HEK293 (cell line): Measurements from ENCODE around the gene ADAMTS12.

Experiments used
- HOXC10 ChIP-seq: sonication (generic); formaldehyde crosslinking; IDR thresholded peaks from 2 replicates; pipeline ENCODE4 v1.8.1; 2023; ENCODE audit warnings: mild to moderate bottlenecking, missing genetic modification reagents
- YY2 ChIP-seq: fragments of 450-650 bp; formaldehyde crosslinking; IDR thresholded peaks from 2 replicates; pipeline ENCODE4 v1.5.1; 2016; ENCODE audit warnings: missing biosample characterization, missing genetic modification characterization
- ZBTB11 ChIP-seq: fragments of 450-650 bp; formaldehyde crosslinking; conservative IDR thresholded peaks from 2 replicates; pipeline ENCODE4 v1.5.1; 2016; ENCODE audit warnings: low read depth, missing biosample characterization, missing genetic modification characterization
- ZNF391 ChIP-seq: fragments of 450-650 bp; formaldehyde crosslinking; IDR thresholded peaks from 2 replicates; pipeline ENCODE4 v1.5.1; 2016; ENCODE audit warnings: low read depth, missing biosample characterization, missing genetic modification characterization, borderline replicate concordance
- ZNF544 ChIP-seq: fragments of 450-650 bp; formaldehyde crosslinking; IDR thresholded peaks from 2 replicates; pipeline ENCODE4 v1.5.0; 2017; ENCODE audit warnings: missing biosample characterization, missing genetic modification characterization
- ZNF76 ChIP-seq: fragments of 450-650 bp; formaldehyde crosslinking; IDR thresholded peaks from 2 replicates; pipeline ENCODE4; 2016; ENCODE audit warnings: low read depth, missing biosample characterization, missing genetic modification characterization, borderline replicate concordance
- ZNF777 ChIP-seq: fragments of 450-650 bp; formaldehyde crosslinking; IDR thresholded peaks from 2 replicates; pipeline ENCODE4 v1.5.1; 2017; ENCODE audit warnings: missing biosample characterization, missing genetic modification characterization, borderline replicate concordance
- TF ChIP-seq, protein P1 (sequence below): fragments of 450-650 bp; formaldehyde crosslinking; IDR thresholded peaks from 2 replicates; pipeline ENCODE4 v1.5.1; 2016; ENCODE audit warnings: missing biosample characterization, missing genetic modification characterization
- TF ChIP-seq, protein P2 (sequence below): fragments of 450-650 bp; formaldehyde crosslinking; IDR thresholded peaks from 2 replicates; pipeline ENCODE4 v1.5.1; 2016; ENCODE audit warnings: missing biosample characterization, missing genetic modification characterization
- TF ChIP-seq, protein P3 (sequence below): fragments of 450-650 bp; formaldehyde crosslinking; IDR thresholded peaks from 2 replicates; pipeline ENCODE4 v1.5.1; 2016; ENCODE audit warnings: missing biosample characterization, missing genetic modification characterization, borderline replicate concordance
- TF ChIP-seq, protein P4 (sequence below): fragments of 450-650 bp; formaldehyde crosslinking; IDR thresholded peaks from 2 replicates; pipeline ENCODE4 v1.5.1; 2016; ENCODE audit warnings: missing biosample characterization, missing genetic modification characterization
- TF ChIP-seq, protein P5 (sequence below): fragments of 450-650 bp; formaldehyde crosslinking; IDR thresholded peaks from 2 replicates; pipeline ENCODE4 v1.5.1; 2016; ENCODE audit warnings: missing biosample characterization, missing genetic modification characterization

GRCh38 chr5:33807771-33808170, 84.0 kb downstream of the ADAMTS12 start:
- TF ChIP-seq, protein P1, sequence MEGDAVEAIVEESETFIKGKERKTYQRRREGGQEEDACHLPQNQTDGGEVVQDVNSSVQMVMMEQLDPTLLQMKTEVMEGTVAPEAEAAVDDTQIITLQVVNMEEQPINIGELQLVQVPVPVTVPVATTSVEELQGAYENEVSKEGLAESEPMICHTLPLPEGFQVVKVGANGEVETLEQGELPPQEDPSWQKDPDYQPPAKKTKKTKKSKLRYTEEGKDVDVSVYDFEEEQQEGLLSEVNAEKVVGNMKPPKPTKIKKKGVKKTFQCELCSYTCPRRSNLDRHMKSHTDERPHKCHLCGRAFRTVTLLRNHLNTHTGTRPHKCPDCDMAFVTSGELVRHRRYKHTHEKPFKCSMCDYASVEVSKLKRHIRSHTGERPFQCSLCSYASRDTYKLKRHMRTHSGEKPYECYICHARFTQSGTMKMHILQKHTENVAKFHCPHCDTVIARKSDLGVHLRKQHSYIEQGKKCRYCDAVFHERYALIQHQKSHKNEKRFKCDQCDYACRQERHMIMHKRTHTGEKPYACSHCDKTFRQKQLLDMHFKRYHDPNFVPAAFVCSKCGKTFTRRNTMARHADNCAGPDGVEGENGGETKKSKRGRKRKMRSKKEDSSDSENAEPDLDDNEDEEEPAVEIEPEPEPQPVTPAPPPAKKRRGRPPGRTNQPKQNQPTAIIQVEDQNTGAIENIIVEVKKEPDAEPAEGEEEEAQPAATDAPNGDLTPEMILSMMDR: no peak
- TF ChIP-seq ZNF391 (tag by site-specific recombination) (no peak), ZNF76 (tag by site-specific recombination) (no peak), YY2 (tag by site-specific recombination) (no peak), ZNF544 (tag by site-specific recombination) (no peak), ZBTB11 (tag by site-specific recombination) (no peak), HOXC10 (no peak), ZNF777 (tag by site-specific recombination) (no peak)
- TF ChIP-seq, protein P2, sequence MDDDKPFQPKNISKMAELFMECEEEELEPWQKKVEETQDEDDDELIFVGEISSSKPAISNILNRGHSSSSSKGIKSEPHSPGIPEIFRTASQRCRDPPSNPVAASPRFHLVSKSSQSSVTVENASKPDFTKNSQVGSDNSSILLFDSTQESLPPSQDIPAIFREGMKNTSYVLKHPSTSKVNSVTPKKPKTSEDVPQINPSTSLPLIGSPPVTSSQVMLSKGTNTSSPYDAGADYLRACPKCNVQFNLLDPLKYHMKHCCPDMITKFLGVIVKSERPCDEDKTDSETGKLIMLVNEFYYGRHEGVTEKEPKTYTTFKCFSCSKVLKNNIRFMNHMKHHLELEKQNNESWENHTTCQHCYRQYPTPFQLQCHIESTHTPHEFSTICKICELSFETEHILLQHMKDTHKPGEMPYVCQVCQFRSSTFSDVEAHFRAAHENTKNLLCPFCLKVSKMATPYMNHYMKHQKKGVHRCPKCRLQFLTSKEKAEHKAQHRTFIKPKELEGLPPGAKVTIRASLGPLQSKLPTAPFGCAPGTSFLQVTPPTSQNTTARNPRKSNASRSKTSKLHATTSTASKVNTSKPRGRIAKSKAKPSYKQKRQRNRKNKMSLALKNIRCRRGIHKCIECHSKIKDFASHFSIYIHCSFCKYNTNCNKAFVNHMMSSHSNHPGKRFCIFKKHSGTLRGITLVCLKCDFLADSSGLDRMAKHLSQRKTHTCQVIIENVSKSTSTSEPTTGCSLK (tag by site-specific recombination): no peak
- TF ChIP-seq, protein P3, sequence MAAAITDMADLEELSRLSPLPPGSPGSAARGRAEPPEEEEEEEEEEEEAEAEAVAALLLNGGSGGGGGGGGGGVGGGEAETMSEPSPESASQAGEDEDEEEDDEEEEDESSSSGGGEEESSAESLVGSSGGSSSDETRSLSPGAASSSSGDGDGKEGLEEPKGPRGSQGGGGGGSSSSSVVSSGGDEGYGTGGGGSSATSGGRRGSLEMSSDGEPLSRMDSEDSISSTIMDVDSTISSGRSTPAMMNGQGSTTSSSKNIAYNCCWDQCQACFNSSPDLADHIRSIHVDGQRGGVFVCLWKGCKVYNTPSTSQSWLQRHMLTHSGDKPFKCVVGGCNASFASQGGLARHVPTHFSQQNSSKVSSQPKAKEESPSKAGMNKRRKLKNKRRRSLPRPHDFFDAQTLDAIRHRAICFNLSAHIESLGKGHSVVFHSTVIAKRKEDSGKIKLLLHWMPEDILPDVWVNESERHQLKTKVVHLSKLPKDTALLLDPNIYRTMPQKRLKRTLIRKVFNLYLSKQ (tag by site-specific recombination): no peak
- TF ChIP-seq, protein P4, sequence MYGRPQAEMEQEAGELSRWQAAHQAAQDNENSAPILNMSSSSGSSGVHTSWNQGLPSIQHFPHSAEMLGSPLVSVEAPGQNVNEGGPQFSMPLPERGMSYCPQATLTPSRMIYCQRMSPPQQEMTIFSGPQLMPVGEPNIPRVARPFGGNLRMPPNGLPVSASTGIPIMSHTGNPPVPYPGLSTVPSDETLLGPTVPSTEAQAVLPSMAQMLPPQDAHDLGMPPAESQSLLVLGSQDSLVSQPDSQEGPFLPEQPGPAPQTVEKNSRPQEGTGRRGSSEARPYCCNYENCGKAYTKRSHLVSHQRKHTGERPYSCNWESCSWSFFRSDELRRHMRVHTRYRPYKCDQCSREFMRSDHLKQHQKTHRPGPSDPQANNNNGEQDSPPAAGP (tag by site-specific recombination): no peak
- TF ChIP-seq, protein P5, sequence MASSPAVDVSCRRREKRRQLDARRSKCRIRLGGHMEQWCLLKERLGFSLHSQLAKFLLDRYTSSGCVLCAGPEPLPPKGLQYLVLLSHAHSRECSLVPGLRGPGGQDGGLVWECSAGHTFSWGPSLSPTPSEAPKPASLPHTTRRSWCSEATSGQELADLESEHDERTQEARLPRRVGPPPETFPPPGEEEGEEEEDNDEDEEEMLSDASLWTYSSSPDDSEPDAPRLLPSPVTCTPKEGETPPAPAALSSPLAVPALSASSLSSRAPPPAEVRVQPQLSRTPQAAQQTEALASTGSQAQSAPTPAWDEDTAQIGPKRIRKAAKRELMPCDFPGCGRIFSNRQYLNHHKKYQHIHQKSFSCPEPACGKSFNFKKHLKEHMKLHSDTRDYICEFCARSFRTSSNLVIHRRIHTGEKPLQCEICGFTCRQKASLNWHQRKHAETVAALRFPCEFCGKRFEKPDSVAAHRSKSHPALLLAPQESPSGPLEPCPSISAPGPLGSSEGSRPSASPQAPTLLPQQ: no peak
